GM23338 (cell line): ENCODE results near the gene ANAPC2. TPM values are rescaled to one million over a fixed set of nuclear protein-coding genes. Genes with fewer than 3 reads are reported as not detected.

Experiments used
- ATAC-seq: fragments of 200-7000 bp; cut with Tn5 transposase; 3 replicates; pipeline ENCODE4 v1.9.1; 2020
- DNase-seq: peaks from one replicate; pipeline ENCODE4 v3.0.0-alpha.2; 2015; ENCODE audit warnings: low spot score
- H2AFZ ChIP-seq: fragments of 200-600 bp; sonication (generic); 2 replicates; pipeline ENCODE4 v1.8.0; 2016; ENCODE audit warnings: antibody characterized with exemption, mild to moderate bottlenecking, moderate library complexity
- H3F3A ChIP-seq: fragments of 200-600 bp; sonication (generic); replicated peaks from 2 replicates; pipeline ENCODE4 v1.8.0; 2017; ENCODE audit warnings: antibody characterized with exemption, mixed run types, low read depth
- H3K27ac ChIP-seq: fragments of 200-600 bp; sonication (generic); 2 replicates; pipeline ENCODE4 v1.6.1; 2016; ENCODE audit warnings: low read depth
- H3K27me3 ChIP-seq: fragments of 200-600 bp; sonication (generic); 2 replicates; pipeline ENCODE4 v1.8.0; 2016; ENCODE audit warnings: mild to moderate bottlenecking, mixed run types, moderate library complexity; ENCODE audit not compliant: insufficient read depth
- H3K36me3 ChIP-seq: fragments of 200-600 bp; sonication (generic); 2 replicates; pipeline ENCODE4 v1.8.0; 2016; ENCODE audit warnings: mild to moderate bottlenecking; ENCODE audit not compliant: insufficient read depth
- H3K4me1 ChIP-seq: fragments of 200-600 bp; sonication (generic); 2 replicates; pipeline ENCODE4 v1.8.0; 2016; ENCODE audit warnings: mild to moderate bottlenecking, moderate library complexity; ENCODE audit not compliant: insufficient read depth
- H3K4me2 ChIP-seq: fragments of 200-600 bp; sonication (generic); 2 replicates; pipeline ENCODE4 v1.7.1; 2017; ENCODE audit warnings: mixed run types
- H3K4me3 ChIP-seq: fragments of 200-600 bp; sonication (generic); 2 replicates; pipeline ENCODE4 v1.6.1; 2016; ENCODE audit warnings: mixed run types
- H3K79me2 ChIP-seq: fragments of 200-600 bp; sonication (generic); replicated peaks from 2 replicates; pipeline ENCODE4 v1.8.0; 2017; ENCODE audit warnings: mild to moderate bottlenecking; ENCODE audit not compliant: insufficient read depth
- H3K9me2 ChIP-seq: fragments of 200-600 bp; sonication (generic); 2 replicates; pipeline ENCODE4 v1.8.0; 2017; ENCODE audit not compliant: insufficient read depth
- H4K20me1 ChIP-seq: fragments of 200-600 bp; sonication (generic); replicated peaks from 2 replicates; pipeline ENCODE4 v1.8.0; 2017; ENCODE audit warnings: mild to moderate bottlenecking; ENCODE audit not compliant: insufficient read depth
- H3K27ac Mint-ChIP-seq: 2 replicates; pipeline ENCODE4 v1.8.0; 2020; ENCODE audit warnings: inconsistent platforms, mild to moderate bottlenecking, moderate library complexity, mixed read lengths
- H3K27me3 Mint-ChIP-seq: 3 replicates; pipeline ENCODE4 v1.8.0; 2022; ENCODE audit warnings: low read depth, mild to moderate bottlenecking, moderate library complexity, mixed read lengths, inconsistent platforms; ENCODE audit not compliant: insufficient read depth, poor library complexity
- H3K36me3 Mint-ChIP-seq: 3 replicates; pipeline ENCODE4 v1.8.0; 2021; ENCODE audit warnings: low read depth, mild to moderate bottlenecking, inconsistent platforms, moderate library complexity, mixed read lengths
- H3K4me1 Mint-ChIP-seq: 3 replicates; pipeline ENCODE4 v1.8.0; 2020; ENCODE audit warnings: mild to moderate bottlenecking, inconsistent platforms, mixed read lengths
- H3K4me3 Mint-ChIP-seq: 3 replicates; pipeline ENCODE4 v1.8.0; 2021; ENCODE audit warnings: moderate library complexity, mild to moderate bottlenecking, inconsistent platforms, mixed read lengths
- H3K9me3 Mint-ChIP-seq: 3 replicates; pipeline ENCODE4 v1.8.0; 2020; ENCODE audit warnings: moderate library complexity, mild to moderate bottlenecking, inconsistent platforms, mixed read lengths
- CREB1 ChIP-seq: fragments of 250-450 bp; sonication (Bioruptor Pico); IDR thresholded peaks from 2 replicates; pipeline ENCODE4 v1.5.0; 2020; ENCODE audit warnings: low read depth, mild to moderate bottlenecking, moderate library complexity
- CTCF ChIP-seq, 2 experiments: fragments of 200-600 bp in 1 of 2; sonication (generic) in 1 of 2; conservative IDR thresholded peaks; 2 replicates each; pipeline versions ENCODE4 v1.5.1 to v1.6.1; 2016 to 2017; ENCODE audit warnings: antibody characterized with exemption in 2 of 2, low read depth in 2 of 2, mild to moderate bottlenecking in 2 of 2, moderate library complexity in 1 of 2
- EZH2phosphoT487 ChIP-seq: fragments of 200-600 bp; sonication (generic); IDR thresholded peaks from one replicate; pipeline ENCODE4 v1.8.1; 2018; ENCODE audit warnings: antibody characterized with exemption; ENCODE audit not compliant: unreplicated experiment
- NANOG ChIP-seq: IDR thresholded peaks from 2 replicates; pipeline ENCODE4 v1.6.1; 2016; ENCODE audit warnings: antibody characterized with exemption, borderline replicate concordance
- POLR2AphosphoS5 ChIP-seq: IDR thresholded peaks from 2 replicates; pipeline ENCODE4 v1.6.1; 2016; ENCODE audit warnings: antibody characterized with exemption, low read depth
- REST ChIP-seq: IDR thresholded peaks from one replicate; pipeline ENCODE4 v1.6.1; 2018; ENCODE audit warnings: antibody characterized with exemption; ENCODE audit not compliant: unreplicated experiment
- STAT1 ChIP-seq: IDR thresholded peaks from one replicate; pipeline ENCODE4 v1.6.1; 2016; ENCODE audit warnings: antibody characterized with exemption; ENCODE audit not compliant: unreplicated experiment
- ZNF114 ChIP-seq: fragments of 250-450 bp; sonication (Bioruptor Pico); IDR thresholded peaks from 2 replicates; pipeline ENCODE4 v1.5.0; 2020; ENCODE audit warnings: mild to moderate bottlenecking, moderate library complexity
- ZNF331 ChIP-seq: fragments of 250-450 bp; sonication (Bioruptor Pico); IDR thresholded peaks from 2 replicates; pipeline ENCODE4 v1.5.0; 2020; ENCODE audit warnings: low read depth, mild to moderate bottlenecking, moderate library complexity
- polyA plus RNA-seq: library from polyadenylated mRNA; unstranded; fragments of >200 nt; fragmentation: Nextera tagmentation; extraction: Ambion mirVana; gene quantifications from 2 replicates; pipeline ENCODE4 v1.2.1, GENCODE V29; 2016
- total RNA-seq: library from RNA; depleted of rRNA; stranded (reverse); fragments of >200 nt; shearing (Covaris generic); gene quantifications from 2 replicates; pipeline ENCODE4 v1.2.3, GENCODE V29; 2014

ANAPC2 gene
- total and polyA plus RNA-seq, 2 experiments from 2014 or later = 16.4 to 42.9 TPM

GRCh38 chr9:137149942-137150616 is 38.3 kb downstream of the ANAPC2 start:
- peaks cover 19% of the 10 kb centered on the region for H3F3A ChIP-seq
- no peaks in the 10 kb centered on the region for H3K36me3 Mint-ChIP-seq
- no peak overlapping the region for H2AFZ ChIP-seq
- peak; percentile 73 for DNase-seq
- no peak overlapping the region for H3K27ac Mint-ChIP-seq
- peaks cover 2% of the 10 kb centered on the region; the same call in 1 of the 3 replicates for H3K4me1 Mint-ChIP-seq
- H3K36me3 ChIP-seq = no peaks in the 10 kb centered on the region
- H3K27ac ChIP-seq = no peak overlapping the region
- H3K4me3 ChIP-seq = no peak overlapping the region
- H3K79me2 ChIP-seq = no peaks in the 10 kb centered on the region
- H3K9me3 Mint-ChIP-seq = peaks cover 13% of the 10 kb centered on the region; the same call in 2 of the 3 replicates
- no peak; the same call in 2 of the 3 replicates for ATAC-seq
- TF ChIP-seq CREB1 (CRISPR knock-in tag) = no peak
- no peak for TF ChIP-seq NANOG
- no peak for TF ChIP-seq EZH2phosphoT487
- no peak for TF ChIP-seq POLR2AphosphoS5
- no peak for TF ChIP-seq ZNF114 (CRISPR knock-in tag)
- no peak for TF ChIP-seq CTCF (conservative IDR thresholded peaks at IDR 0.05; ENCODE audit: low read depth in 2 of 2)
- no peak for TF ChIP-seq STAT1
- peaks cover 8% of the 10 kb centered on the region for H3K27me3 ChIP-seq
- H4K20me1 ChIP-seq = no peaks in the 10 kb centered on the region; the same call in 1 of the 2 replicates
- H3K4me1 ChIP-seq = no peaks in the 10 kb centered on the region
- no peaks in the 10 kb centered on the region for H3K9me2 ChIP-seq
- H3K27me3 Mint-ChIP-seq = peaks cover 12% of the 10 kb centered on the region
- no peak overlapping the region for H3K4me2 ChIP-seq
- H3K4me3 Mint-ChIP-seq = no peak overlapping the region

- no peaks in the 10 kb centered on the region for H3K9me2 ChIP-seq
- Mint-ChIP-seq H3K4me3 (no peak overlapping the region), H3K27ac (no peak overlapping the region), H3K4me1 (peaks cover 2% of the 10 kb centered on the region; the same call in 1 of the 3 replicates), H3K9me3 (peaks cover 13% of the 10 kb centered on the region; the same call in 2 of the 3 replicates), H3K36me3 (no peaks in the 10 kb centered on the region), H3K27me3 (peaks cover 7% of the 10 kb centered on the region)
- no peaks in the 10 kb centered on the region for H3K36me3 ChIP-seq
- H3K27ac ChIP-seq = no peak overlapping the region
- no peak for ATAC-seq
- no peaks in the 10 kb centered on the region for H3K79me2 ChIP-seq
- 0 out of 2 replicates have a peak, but pooled peaks cover under 1% of the 10 kb centered on the region for H3K27me3 ChIP-seq
- H4K20me1 ChIP-seq = no peaks in the 10 kb centered on the region; the same call in 1 of the 2 replicates
- H3F3A ChIP-seq = peaks cover 19% of the 10 kb centered on the region
- no peak overlapping the region for H3K4me2 ChIP-seq
- no peak overlapping the region for H3K4me3 ChIP-seq
- no peak overlapping the region for H2AFZ ChIP-seq
- no peaks in the 10 kb centered on the region for H3K4me1 ChIP-seq
- DNase-seq = no peak
- no peak for TF ChIP-seq POLR2AphosphoS5
- no peak for TF ChIP-seq EZH2phosphoT487
- no peak for TF ChIP-seq ZNF114 (CRISPR knock-in tag)
- TF ChIP-seq REST = no peak
- TF ChIP-seq ZNF331 (CRISPR knock-in tag) = no peak
- TF ChIP-seq NANOG = no peak
Observed at GRCh38 chr9:137149363-137149762, 39.0 kb downstream of the ANAPC2 start.
